ENCODE measurements around the gene CEP170. TPM values are rescaled to one million over a fixed set of nuclear protein-coding genes. Genes with fewer than 3 reads are reported as not detected.
"Not testable (repeated sequence)": the region's sequence is repeated elsewhere in the genome, so short reads cannot be mapped to it uniquely, and the experiment has no call there.

CEP170 gene
- polyA plus RNA-seq, 1 donor from 2014 or later, result 403 TPM

DNA sequence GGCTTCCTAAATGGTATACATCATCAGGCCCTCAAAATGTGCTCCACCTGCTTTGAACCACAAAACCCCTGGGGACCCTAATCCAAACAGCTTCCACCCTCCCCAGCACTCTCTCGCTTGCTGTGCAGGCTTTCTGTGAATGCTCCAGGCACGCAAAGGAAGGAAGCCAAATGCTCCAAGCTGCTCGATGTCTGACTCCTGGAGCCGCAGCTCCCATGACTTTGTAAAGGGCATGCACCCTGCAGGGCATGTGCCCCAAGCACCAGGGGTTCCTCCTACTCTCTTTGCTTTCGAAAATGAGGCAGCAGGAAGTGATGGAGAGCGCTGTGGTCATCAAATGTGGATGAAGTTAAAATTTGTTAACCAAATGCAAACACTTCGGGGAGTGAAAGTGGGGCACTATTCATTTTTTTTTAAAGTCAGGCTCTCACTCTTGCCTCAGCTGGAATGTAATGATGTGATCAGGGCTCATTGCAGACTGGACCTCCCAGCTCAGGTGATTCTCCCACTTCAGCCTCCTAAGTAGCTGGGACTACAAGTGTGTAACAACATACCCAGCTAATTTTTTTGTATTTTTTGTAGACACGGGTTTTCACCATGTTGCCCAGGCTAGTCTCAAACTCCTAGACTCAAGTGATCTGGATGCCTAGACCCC is 140.9 kb downstream of the CEP170 start:
- H2AFZ ChIP-seq (ENCODE audit: low read depth, low read length); H3K9ac ChIP-seq (ENCODE audit: low read length); H3K27ac ChIP-seq (ENCODE audit: low read length); H3F3A ChIP-seq (ENCODE audit: insufficient read depth, low read length, poor library complexity, severe bottlenecking); H3K27me3 ChIP-seq (ENCODE audit: insufficient read depth, low read depth, low read length); H3K9me3 ChIP-seq (ENCODE audit: low read length); H3K79me2 ChIP-seq (replicated peaks; ENCODE audit: insufficient read depth, low read length); H3K4me3 ChIP-seq (ENCODE audit: low read length); H4K20me1 ChIP-seq (ENCODE audit: insufficient read depth); H3K9me2 ChIP-seq (ENCODE audit: insufficient read depth, low read length); H3K4me2 ChIP-seq (ENCODE audit: low read length); H3K36me3 ChIP-seq (ENCODE audit: insufficient read depth, low read length): not testable (repeated sequence)

DNA sequence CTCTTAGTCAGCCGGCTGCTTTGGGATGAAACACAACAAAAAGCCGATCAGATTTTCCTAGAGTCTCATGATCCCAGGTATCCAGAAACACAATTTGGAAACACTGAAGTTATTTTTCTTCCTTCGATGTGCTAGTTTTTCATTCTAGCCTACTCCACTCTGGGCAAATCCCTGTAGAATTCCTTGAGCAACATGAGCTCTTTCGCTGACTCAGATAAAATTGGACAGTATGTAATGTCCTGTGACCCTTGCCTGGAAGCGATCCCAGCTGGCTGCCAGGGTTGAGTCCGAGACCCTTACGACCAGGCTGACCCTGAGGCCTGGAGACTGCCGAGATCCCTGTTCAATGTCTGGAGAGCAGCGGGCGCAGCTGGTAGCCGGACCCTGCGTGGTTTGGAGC is 147.9 kb downstream of the CEP170 start:
- H2AFZ ChIP-seq (ENCODE audit: low read depth, low read length); H3F3A ChIP-seq (ENCODE audit: insufficient read depth, low read length, poor library complexity, severe bottlenecking); H3K27me3 ChIP-seq (ENCODE audit: insufficient read depth, low read depth, low read length); H3K9me2 ChIP-seq (ENCODE audit: insufficient read depth, low read length); H3K9me3 ChIP-seq (ENCODE audit: low read length); H3K27ac ChIP-seq (ENCODE audit: low read length); H3K36me3 ChIP-seq (ENCODE audit: insufficient read depth, low read length); H3K4me3 ChIP-seq (ENCODE audit: low read length); H3K4me2 ChIP-seq (ENCODE audit: low read length); H4K20me1 ChIP-seq (ENCODE audit: insufficient read depth); H3K79me2 ChIP-seq (replicated peaks; ENCODE audit: insufficient read depth, low read length); H3K9ac ChIP-seq (ENCODE audit: low read length): not testable (repeated sequence)

- H3K9me2 ChIP-seq (ENCODE audit: insufficient read depth, low read length); H3K27ac ChIP-seq (ENCODE audit: low read length); H3K4me3 ChIP-seq (ENCODE audit: low read length); H2AFZ ChIP-seq (ENCODE audit: low read depth, low read length); H3K36me3 ChIP-seq (ENCODE audit: insufficient read depth, low read length); H3K27me3 ChIP-seq (ENCODE audit: insufficient read depth, low read depth, low read length); H3K4me2 ChIP-seq (ENCODE audit: low read length); H3K79me2 ChIP-seq (replicated peaks; ENCODE audit: insufficient read depth, low read length); H3F3A ChIP-seq (ENCODE audit: insufficient read depth, low read length, poor library complexity, severe bottlenecking); H3K9ac ChIP-seq (ENCODE audit: low read length); H4K20me1 ChIP-seq (ENCODE audit: insufficient read depth); H3K9me3 ChIP-seq (ENCODE audit: low read length): not testable (repeated sequence)
These were observed 149.3 kb downstream of the CEP170 start for GRCh38 chr1:243105652-243106332.

DNA sequence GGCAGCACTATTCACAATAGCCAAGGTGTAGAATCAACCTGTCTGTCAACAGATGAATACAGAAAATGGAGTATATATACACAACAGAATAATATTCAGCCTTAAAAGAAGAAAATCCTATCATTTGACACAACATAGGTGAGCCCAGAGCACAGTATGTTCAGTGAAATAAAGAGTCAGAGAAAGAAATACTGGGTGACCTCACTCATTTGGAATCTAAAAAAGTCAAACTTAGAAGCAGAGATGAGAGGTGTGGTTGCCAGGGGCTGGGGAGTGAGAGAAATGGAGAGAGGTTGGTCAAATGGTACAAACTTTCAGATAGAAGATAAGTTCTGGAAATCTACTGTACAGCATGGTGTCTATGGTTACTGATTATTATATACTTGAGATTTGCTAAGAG is 150.0 kb downstream of the CEP170 start:
- not testable (repeated sequence) for H4K20me1 ChIP-seq (ENCODE audit: insufficient read depth); H3K27me3 ChIP-seq (ENCODE audit: insufficient read depth, low read depth, low read length); H3F3A ChIP-seq (ENCODE audit: insufficient read depth, low read length, poor library complexity, severe bottlenecking); H3K79me2 ChIP-seq (replicated peaks; ENCODE audit: insufficient read depth, low read length); H3K9me3 ChIP-seq (ENCODE audit: low read length); H3K9me2 ChIP-seq (ENCODE audit: insufficient read depth, low read length); H3K27ac ChIP-seq (ENCODE audit: low read length); H3K9ac ChIP-seq (ENCODE audit: low read length); H3K4me2 ChIP-seq (ENCODE audit: low read length); H3K4me3 ChIP-seq (ENCODE audit: low read length); H2AFZ ChIP-seq (ENCODE audit: low read depth, low read length); H3K36me3 ChIP-seq (ENCODE audit: insufficient read depth, low read length)

- not testable (repeated sequence) for H3K4me3 ChIP-seq (ENCODE audit: low read length); H3K9me3 ChIP-seq (ENCODE audit: low read length); H3K4me2 ChIP-seq (ENCODE audit: low read length); H3K36me3 ChIP-seq (ENCODE audit: insufficient read depth, low read length); H3K9me2 ChIP-seq (ENCODE audit: insufficient read depth, low read length); H3K9ac ChIP-seq (ENCODE audit: low read length); H3K27me3 ChIP-seq (ENCODE audit: insufficient read depth, low read depth, low read length); H4K20me1 ChIP-seq (ENCODE audit: insufficient read depth); H3K27ac ChIP-seq (ENCODE audit: low read length); H3F3A ChIP-seq (ENCODE audit: insufficient read depth, low read length, poor library complexity, severe bottlenecking); H2AFZ ChIP-seq (ENCODE audit: low read depth, low read length); H3K79me2 ChIP-seq (replicated peaks; ENCODE audit: insufficient read depth, low read length)
These were observed 150.6 kb downstream of the CEP170 start for GRCh38 chr1:243104452-243104851.

DNA sequence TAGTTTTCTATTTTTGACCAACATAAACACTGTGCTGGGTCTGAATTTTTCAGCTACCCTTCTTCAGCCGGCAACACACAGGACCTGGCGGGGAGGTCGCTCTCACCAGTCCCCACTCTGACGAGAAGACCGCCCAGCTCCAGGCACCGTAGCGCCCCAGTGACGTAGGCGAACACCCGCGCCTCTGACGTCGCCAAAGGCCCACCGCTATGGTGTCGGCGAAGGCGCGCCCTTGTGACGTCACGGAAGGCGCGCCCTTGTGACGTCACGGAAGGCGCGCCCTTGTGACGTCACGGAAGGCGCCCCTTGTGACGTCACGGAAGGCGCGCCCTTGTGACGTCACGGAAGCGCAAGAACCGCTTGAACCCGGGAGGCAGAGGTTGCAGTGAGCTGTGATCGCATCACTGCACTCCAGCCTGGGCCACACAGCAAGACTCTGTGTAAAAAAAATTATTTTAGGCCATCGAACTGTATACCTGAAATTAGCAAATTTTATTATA is 153.5 kb downstream of the CEP170 start:
- not testable (repeated sequence) for H3K9me2 ChIP-seq (ENCODE audit: insufficient read depth, low read length); H3K4me3 ChIP-seq (ENCODE audit: low read length); H4K20me1 ChIP-seq (ENCODE audit: insufficient read depth); H3K9ac ChIP-seq (ENCODE audit: low read length); H3K36me3 ChIP-seq (ENCODE audit: insufficient read depth, low read length); H3K79me2 ChIP-seq (replicated peaks; ENCODE audit: insufficient read depth, low read length); H2AFZ ChIP-seq (ENCODE audit: low read depth, low read length); H3K27ac ChIP-seq (ENCODE audit: low read length); H3K9me3 ChIP-seq (ENCODE audit: low read length); H3K27me3 ChIP-seq (ENCODE audit: insufficient read depth, low read depth, low read length); H3K4me2 ChIP-seq (ENCODE audit: low read length); H3F3A ChIP-seq (ENCODE audit: insufficient read depth, low read length, poor library complexity, severe bottlenecking)

DNA sequence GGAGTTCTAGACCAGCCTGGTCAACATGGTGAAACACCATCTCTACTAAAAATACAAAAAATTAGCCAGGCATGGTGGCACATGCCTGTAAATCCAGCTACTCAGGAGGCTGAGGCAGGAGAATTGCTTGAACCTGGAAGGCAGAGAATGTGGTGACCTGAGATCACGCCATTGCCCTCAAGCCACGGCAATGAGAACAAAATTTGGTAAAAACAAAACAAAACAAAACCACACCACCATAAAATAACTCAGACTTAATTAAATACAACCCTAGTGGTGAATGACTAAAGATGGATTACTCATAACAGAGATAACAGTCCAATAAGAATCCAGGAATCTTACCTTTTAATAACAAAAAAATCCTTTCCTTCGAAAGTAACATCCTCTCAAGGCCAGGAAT is 167.7 kb downstream of the CEP170 start:
- not testable (repeated sequence) for H3K79me2 ChIP-seq (replicated peaks; ENCODE audit: insufficient read depth, low read length); H3K36me3 ChIP-seq (ENCODE audit: insufficient read depth, low read length); H3K4me3 ChIP-seq (ENCODE audit: low read length); H3K9me3 ChIP-seq (ENCODE audit: low read length); H4K20me1 ChIP-seq (ENCODE audit: insufficient read depth); H2AFZ ChIP-seq (ENCODE audit: low read depth, low read length); H3K27ac ChIP-seq (ENCODE audit: low read length); H3K9ac ChIP-seq (ENCODE audit: low read length); H3K27me3 ChIP-seq (ENCODE audit: insufficient read depth, low read depth, low read length); H3K9me2 ChIP-seq (ENCODE audit: insufficient read depth, low read length); H3F3A ChIP-seq (ENCODE audit: insufficient read depth, low read length, poor library complexity, severe bottlenecking); H3K4me2 ChIP-seq (ENCODE audit: low read length)
